MCF 10A (cell line): ENCODE measurements around the gene ZNF462. TPM values are rescaled to one million over a fixed set of nuclear protein-coding genes. Genes with fewer than 3 reads are reported as not detected.

Experiments
- BruUV-seq: library from RNA; stranded (reverse); fragments of 400-500 nt; replicated peaks from 2 replicates; lab custom pipeline; 2021; lab: Mats Ljungman, UMichigan
- CTCF ChIA-PET: fragments of 300-600 bp; sonication (Branson Sonifier 250); formaldehyde crosslinking; extraction: SDS; loops from one replicate; lab custom pipeline; 2021; ENCODE audit warnings: antibody characterized with exemption, inconsistent platforms; lab: Yijun Ruan, JAX
- POLR2A ChIA-PET: fragments of 300-600, 350-650 bp; sonication (Branson Sonifier 250); formaldehyde crosslinking; extraction: SDS; loops from one replicate; lab custom pipeline; 2020; ENCODE audit warnings: antibody characterized with exemption, inconsistent platforms; lab: Yijun Ruan, JAX
- DNase-seq: peaks from one replicate; pipeline ENCODE4 v3.0.0-alpha.2; 2018; ENCODE audit not compliant: unreplicated experiment
- H3K27ac Mint-ChIP-seq: one replicate; pipeline ENCODE4 v1.8.0; 2022; ENCODE audit warnings: mild to moderate bottlenecking, low read depth, mixed read lengths; ENCODE audit not compliant: unreplicated experiment
- H3K27me3 Mint-ChIP-seq: one replicate; pipeline ENCODE4 v1.8.0; 2022; ENCODE audit warnings: mixed read lengths; ENCODE audit not compliant: insufficient read depth, unreplicated experiment
- H3K36me3 Mint-ChIP-seq: one replicate; pipeline ENCODE4 v1.8.0; 2022; ENCODE audit warnings: mild to moderate bottlenecking, moderate library complexity, mixed read lengths; ENCODE audit not compliant: insufficient read depth, unreplicated experiment
- H3K4me1 Mint-ChIP-seq: one replicate; pipeline ENCODE4 v1.8.0; 2022; ENCODE audit warnings: mixed read lengths; ENCODE audit not compliant: insufficient read depth, unreplicated experiment
- H3K4me3 Mint-ChIP-seq: one replicate; pipeline ENCODE4 v1.8.0; 2022; ENCODE audit warnings: mild to moderate bottlenecking, moderate library complexity, mixed read lengths; ENCODE audit not compliant: unreplicated experiment
- H3K9me3 Mint-ChIP-seq: one replicate; pipeline ENCODE4 v1.8.0; 2022; ENCODE audit warnings: mixed read lengths; ENCODE audit not compliant: unreplicated experiment
- intact Hi-C: fragments of 100-400 bp; cut with micrococcal nuclease; formaldehyde crosslinking; loops from 2 replicates; pipeline ENCODE4 v1.14.1; 2022
- total RNA-seq: library from RNA; stranded (reverse); gene quantifications from 2 replicates; pipeline ENCODE4 v1.2.3, GENCODE V29; 2022
- TF ChIP-seq, protein P1 (sequence below): fragments of 200-600 bp; IDR thresholded peaks from one replicate; pipeline ENCODE4 v1.8.0; 2022; ENCODE audit warnings: antibody characterized with exemption, mild to moderate bottlenecking; ENCODE audit not compliant: unreplicated experiment

The ZNF462 gene
- total RNA-seq, 1 experiment from 2014 or later = 47.2 TPM

DNA sequence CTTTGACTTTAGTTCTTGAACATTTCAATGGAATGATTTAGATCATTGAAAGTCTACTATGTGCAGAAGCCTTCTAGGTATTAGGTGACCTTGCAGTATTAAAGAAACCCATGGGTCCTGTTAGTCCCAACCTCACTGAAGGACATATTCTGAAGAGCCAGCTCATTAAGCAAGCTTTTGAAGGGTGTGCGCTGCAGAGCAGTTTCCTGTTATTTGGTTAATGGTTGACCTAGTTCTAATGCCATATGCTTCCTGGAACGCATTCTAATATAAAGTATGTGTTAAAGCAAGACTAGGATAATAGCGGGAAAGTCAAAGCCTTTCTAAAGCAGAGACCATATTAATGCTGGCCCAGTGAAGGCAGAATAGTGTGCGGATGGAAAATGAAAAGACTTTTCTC, 20.1 kb downstream of the ZNF462 start:
- no peak for DNase-seq
- intact Hi-C loops = no loop called here

DNA sequence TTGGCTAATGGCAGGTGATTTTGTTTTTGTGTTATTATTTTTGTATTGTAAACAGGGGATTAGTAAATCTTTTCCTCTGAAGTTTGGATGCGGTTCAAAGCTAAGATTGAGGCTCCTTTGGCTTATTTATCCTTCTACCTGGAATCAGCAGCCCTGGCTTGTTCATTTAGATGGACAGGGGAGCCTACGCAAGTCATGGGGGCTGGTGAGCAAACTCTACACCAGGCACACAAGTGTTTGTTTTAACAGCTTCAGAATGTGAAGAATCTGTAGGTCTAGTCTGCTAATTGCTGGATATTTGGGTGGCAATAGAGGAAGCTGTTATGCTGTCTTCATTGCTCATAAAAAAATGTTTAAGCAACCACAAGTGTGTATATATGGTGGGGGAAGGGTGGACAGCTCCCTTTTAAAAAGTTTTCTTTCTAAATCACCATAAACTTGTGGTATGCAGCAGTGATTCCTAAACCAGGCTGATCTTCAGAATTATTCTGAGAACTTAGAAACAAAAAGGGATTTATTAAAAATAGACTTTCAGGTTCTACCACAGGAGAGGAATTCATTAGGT, 20.7 kb downstream of the ZNF462 start:
- BruUV-seq = no TSS peak
- TF ChIP-seq, protein P1, sequence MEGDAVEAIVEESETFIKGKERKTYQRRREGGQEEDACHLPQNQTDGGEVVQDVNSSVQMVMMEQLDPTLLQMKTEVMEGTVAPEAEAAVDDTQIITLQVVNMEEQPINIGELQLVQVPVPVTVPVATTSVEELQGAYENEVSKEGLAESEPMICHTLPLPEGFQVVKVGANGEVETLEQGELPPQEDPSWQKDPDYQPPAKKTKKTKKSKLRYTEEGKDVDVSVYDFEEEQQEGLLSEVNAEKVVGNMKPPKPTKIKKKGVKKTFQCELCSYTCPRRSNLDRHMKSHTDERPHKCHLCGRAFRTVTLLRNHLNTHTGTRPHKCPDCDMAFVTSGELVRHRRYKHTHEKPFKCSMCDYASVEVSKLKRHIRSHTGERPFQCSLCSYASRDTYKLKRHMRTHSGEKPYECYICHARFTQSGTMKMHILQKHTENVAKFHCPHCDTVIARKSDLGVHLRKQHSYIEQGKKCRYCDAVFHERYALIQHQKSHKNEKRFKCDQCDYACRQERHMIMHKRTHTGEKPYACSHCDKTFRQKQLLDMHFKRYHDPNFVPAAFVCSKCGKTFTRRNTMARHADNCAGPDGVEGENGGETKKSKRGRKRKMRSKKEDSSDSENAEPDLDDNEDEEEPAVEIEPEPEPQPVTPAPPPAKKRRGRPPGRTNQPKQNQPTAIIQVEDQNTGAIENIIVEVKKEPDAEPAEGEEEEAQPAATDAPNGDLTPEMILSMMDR = no peak
- Mint-ChIP-seq H3K4me1 (peaks cover 62% of the 10 kb centered on the region), H3K27me3 (no peaks in the 10 kb centered on the region), H3K4me3 (no peak overlapping the region), H3K9me3 (no peaks in the 10 kb centered on the region), H3K36me3 (peaks cover 13% of the 10 kb centered on the region), H3K27ac (peak overlapping the region; percentile 86)
- intact Hi-C loops = no loop called here
- ChIA-PET CTCF (interaction anchor here (0.8 to 10.0 kb wide), 2 partner anchors 17 to 31 kb away, joined by 3 to 121 read pairs; partner anchors contain the start of gene ZNF462), POLR2A (interaction anchor here (0.7 to 15.0 kb wide), 4 partner anchors 8 to 236 kb away, joined by 3 to 710 read pairs (median 88); partner anchors contain the start of gene ZNF462)
- DNase-seq = peak; percentile 38

More for the DNA sequence above, 20.1 kb downstream of the ZNF462 start:
- no TSS peak for BruUV-seq
- Mint-ChIP-seq H3K9me3 (no peaks in the 10 kb centered on the region), H3K27ac (no peak overlapping the region), H3K36me3 (peaks cover 13% of the 10 kb centered on the region), H3K4me1 (peaks cover 65% of the 10 kb centered on the region), H3K4me3 (no peak overlapping the region), H3K27me3 (no peaks in the 10 kb centered on the region)
- ChIA-PET POLR2A (interaction anchor here (0.5 to 15.0 kb wide), 5 partner anchors 7 to 476 kb away, joined by 3 to 710 read pairs (median 171); partner anchors contain the start of gene ZNF462), CTCF (interaction anchor here (10.0 kb wide), 1 partner anchor 16 kb away, joined by 121 read pairs; the partner anchor contains the start of gene ZNF462)
- TF ChIP-seq, protein P1 = no peak

DNA sequence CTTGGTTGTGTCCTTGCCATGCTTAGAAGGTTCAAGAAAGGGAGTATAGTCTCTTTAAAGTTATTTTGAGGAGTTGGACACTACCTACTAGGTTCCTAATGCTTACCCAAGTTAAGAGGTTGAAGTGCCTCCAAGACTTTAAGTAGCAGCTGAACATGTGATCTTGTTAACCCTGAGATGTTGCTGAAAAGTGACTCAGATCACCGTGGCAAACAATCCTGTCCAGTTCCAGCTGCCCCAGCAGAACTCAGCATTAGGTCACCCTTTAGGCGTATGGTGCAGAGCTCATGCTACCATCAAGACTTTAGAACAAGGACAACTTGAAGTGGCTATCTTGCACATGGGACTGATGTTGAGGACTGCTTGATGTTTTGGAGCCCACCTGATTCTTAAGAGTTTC, 22.5 kb downstream of the ZNF462 start:
- POLR2A ChIA-PET = interaction anchor here (0.8 to 15.0 kb wide), 5 partner anchors 21 to 94 kb away, joined by 3 to 710 read pairs (median 11); partner anchors contain the start of gene ZNF462
- intact Hi-C loops = no loop called here
- CTCF ChIA-PET = interaction anchor here (10.0 kb wide), 1 partner anchor 19 kb away, joined by 121 read pairs; the partner anchor contains the start of gene ZNF462
- peak; percentile 88 for DNase-seq
- BruUV-seq = no TSS peak
- peak overlapping the region; percentile 40 for H3K4me3 Mint-ChIP-seq
- H3K27me3 Mint-ChIP-seq = no peaks in the 10 kb centered on the region
- TF ChIP-seq, protein P1 = no peak
- H3K36me3 Mint-ChIP-seq = peaks cover 13% of the 10 kb centered on the region
- H3K4me1 Mint-ChIP-seq = peaks cover 68% of the 10 kb centered on the region
- H3K27ac Mint-ChIP-seq = peak overlapping the region; percentile 86
- no peaks in the 10 kb centered on the region for H3K9me3 Mint-ChIP-seq
